Hematopoietic multipotent progenitor cell treated with erythropoietin and hydrocortisone succinate and interleukin-3 and kit ligand, for 15 days (in vitro differentiated cells): ENCODE measurements around the gene MTA1.
A peak's percentile ranks its signal among the peaks of the same experiment; 100 is the strongest.

Experiments
- DNase-seq: peaks from one replicate; pipeline ENCODE4 v3.0.0-alpha.2; 2015; ENCODE audit warnings: low spot score

The MTA1 gene

DNA sequence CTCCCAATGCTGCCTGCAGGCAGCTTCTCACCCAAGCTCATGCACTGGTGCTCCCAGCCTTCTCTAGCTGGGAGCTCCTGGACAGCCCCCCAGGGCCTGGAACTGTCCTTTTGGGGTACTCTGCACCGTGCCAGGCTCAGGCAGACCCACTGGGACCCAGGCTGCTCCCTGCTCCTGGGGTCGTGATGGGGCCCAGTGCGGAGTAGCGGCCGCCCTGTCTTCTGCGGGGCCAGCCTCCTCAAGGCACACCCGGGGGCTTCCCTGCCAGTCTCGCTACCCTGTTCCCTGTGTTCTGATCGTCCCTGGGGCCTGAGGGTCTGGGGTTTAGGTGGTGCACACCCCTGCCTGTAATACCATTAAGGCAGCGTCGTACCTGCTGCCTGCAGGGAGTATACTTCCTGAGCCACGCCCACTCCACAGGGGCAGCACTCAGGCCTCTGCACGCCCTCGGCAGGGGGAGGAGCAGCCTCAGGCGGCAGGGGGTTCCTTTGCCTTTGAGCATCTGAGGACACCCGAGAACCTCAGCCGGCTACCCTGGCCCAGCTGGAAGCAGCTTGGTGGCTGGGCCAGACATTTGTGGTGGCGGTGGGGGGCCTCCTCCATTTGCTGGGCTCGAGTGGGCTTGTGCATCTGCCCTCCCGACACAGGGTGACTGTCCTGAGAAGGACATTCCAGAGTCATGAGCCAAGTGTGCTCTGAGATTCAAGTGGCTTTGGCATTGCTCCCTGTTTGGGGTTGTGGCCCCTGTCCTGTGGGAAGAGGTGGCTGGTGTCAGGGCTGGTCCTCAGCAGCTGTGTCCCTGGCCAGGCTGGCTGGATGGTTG, 45.8 kb downstream of the MTA1 start:
- DNase-seq = no peak

DNA sequence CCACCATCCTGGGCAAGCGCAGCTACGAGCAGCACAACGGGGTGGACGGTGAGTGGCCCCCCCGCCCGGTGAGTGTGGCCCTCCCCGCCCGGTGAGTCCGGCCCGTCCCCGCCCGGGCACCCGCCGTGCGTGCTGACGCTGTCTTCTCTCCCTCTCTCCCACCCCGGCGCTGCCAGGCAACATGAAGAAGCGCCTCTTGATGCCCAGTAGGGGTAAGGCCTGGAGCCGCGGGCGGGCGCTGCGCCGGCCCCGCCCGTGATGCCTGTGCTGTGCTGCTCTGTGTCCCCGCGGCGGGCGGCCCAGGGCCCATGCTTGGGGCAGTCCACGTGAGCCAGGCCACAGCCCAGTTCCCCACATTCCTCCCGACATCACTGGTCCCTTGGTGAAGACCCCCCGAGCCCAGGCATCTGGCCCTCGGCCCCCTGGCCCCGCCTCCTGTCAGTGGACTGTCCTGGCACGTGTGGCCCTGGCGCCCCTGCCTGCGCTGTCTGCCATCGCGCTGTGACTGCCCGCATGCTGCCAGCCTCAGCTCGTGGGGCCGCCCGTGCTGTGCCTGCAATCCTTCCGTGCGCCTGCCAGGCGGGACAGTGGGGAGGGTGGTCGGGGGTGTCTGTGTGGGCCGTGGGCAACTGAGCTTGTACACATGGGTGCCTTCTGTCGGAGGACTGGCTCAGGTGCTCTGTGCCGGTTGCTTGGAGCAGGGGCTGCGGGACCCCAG, 47.1 kb downstream of the MTA1 start:
- no peak for DNase-seq

DNA sequence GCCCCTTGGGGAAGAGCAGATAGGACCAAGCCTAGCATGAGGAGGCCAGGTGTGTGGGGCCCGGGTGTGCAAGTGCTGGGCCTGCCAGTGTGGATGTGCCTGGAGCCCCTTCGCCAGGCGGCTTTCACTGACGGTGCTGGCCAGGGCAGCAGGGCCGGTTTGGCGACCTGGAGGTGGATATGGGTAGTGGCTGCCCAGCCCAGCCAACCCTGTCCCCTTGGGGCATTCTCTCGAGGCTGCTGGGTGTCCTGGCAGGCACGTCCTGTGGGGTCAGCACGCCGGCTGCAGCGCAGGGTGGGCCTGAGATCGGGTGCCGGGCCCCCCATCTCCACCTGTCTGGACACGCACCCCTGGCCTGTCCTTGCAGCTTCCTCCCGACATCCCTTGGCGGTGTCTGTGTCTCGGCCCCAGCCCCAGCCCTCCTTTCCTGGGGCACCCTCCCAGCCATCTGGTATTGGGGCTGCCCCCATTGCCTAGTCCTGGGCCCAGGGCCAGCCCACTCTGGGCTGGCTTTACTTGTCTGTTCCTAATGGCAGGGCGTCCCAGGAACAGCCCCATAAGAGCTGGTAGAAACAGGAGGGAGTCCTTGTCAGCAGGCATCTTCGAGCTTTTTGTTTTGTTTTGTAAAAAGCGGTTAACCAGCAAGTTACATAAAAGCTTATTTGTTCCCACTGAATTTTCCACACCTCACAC, 47.8 kb downstream of the MTA1 start:
- no peak for DNase-seq

DNA sequence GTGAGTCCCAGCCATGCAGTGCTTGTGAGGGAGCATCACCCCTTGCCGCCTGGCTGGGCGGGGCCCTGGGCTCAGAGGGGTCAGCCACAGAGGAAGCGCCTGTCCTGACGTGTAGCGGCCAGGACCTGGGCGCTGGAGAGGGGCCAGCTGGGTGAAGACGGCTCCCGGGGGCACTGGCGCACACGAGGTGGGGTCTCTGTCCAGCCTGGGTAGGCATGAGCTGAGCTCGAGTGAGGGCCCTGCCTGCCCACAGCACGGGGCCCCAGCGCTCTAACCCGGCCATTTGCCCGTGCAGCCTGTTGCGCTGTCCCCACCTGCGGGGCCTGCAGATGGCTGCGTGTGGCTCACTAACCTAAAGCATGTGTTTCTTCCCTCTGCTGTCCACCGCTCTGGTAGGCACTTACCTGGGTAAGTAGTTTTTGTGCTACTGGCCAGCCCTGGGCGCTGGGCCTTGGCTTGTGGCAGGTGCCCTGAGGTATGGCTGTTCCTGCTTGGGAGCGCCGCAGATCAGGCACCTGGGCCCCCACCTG, 48.4 kb downstream of the MTA1 start:
- no peak for DNase-seq

DNA sequence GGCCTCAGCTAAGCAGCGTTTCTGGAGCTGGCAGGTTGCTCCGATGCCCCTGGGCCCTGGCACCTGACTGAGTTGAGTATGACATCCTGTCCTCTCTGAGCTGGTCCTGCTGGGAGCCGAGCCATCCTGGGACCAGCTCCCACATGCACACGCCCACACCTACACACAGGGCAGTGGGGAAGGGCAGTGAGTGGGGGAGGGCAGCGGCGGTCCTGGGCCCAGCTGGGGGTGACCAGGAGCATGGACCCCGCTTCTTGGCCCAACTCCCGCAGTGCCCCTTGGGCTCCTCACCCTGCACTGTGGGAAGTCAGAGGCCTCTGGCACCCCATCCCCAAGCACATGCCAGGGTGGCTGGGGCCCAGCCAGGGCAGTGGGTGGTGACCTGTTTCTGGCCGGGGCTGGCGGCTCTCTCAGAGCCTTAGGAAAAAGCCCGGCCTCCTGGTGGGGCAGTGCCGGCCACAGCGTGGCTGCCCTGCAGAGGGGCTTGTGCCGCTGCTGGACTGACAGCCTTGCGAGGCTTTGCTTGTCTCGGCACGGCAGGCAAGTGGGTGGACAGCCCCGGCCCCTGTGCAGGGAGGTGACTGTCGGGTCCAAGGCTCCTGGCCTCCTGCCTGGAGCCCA, 49.1 kb downstream of the MTA1 start:
- no peak for DNase-seq

DNA sequence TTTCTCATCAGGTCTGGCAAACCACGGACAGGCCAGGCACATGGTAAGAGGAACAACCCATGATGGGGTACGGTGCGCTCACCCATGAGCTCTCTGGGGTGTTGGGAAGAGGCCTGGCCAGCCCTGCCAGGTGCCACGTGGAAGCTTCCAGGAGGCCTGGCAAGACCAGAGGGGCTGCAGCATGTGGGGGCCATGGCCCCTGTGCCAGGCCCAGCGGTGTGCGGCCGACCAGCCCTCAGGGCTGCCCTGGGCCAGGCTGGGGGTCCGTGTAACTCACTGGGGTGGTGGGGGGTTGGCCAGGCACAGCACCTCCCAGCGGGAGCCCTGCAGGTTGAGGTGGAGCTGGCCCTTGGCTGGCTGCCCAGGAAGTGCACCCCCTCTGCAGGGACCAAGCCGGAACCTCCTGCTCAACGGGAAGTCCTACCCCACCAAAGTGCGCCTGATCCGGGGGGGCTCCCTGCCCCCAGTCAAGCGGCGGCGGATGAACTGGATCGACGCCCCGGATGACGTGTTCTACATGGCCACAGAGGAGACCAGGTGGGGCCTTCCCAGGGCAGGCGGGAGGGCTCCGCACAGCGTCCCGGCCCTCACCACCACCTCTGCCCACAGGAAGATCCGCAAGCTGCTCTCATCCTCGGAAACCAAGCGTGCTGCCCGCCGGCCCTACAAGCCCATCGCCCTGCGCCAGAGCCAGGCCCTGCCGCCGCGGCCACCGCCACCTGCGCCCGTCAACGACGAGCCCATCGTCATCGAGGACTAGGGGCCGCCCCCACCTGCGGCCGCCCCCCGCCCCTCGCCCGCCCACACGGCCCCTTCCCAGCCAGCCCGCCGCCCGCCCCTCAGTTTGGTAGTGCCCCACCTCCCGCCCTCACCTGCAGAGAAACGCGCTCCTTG, 50.1 kb downstream of the MTA1 start:
- DNase-seq = no peak

DNA sequence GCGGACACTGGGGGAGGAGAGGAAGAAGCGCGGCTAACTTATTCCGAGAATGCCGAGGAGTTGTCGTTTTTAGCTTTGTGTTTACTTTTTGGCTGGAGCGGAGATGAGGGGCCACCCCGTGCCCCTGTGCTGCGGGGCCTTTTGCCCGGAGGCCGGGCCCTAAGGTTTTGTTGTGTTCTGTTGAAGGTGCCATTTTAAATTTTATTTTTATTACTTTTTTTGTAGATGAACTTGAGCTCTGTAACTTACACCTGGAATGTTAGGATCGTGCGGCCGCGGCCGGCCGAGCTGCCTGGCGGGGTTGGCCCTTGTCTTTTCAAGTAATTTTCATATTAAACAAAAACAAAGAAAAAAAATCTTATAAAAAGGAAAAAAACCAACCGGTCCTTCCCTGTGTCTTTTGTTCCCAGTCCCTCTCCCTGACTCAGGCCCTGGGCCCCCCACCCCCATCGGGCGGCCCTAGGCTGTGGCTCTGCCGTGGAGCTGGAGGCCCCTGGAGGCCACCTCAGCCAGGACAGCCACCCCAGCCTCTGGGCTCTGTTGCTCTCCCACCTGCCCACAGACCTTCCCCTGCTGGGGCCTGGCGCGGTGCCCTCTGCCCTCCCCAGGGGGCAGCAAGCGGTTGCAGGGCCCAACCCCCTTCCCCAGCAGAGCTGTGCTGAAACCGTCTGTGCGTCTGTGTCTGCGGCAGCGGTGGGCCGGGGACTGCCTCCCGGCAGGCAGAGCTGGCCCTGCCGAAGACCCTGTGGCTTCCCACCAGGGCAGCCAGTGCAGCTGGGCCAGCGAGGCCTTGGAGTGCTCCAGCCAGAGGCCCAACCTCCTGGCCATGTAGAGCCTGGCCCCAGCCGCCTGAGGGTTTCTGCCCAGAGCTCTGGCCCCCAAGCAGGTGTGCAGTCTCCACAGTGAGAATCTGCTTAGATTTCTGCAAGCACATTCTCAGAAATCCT, 51.0 kb downstream of the MTA1 start:
- no peak for DNase-seq

DNA sequence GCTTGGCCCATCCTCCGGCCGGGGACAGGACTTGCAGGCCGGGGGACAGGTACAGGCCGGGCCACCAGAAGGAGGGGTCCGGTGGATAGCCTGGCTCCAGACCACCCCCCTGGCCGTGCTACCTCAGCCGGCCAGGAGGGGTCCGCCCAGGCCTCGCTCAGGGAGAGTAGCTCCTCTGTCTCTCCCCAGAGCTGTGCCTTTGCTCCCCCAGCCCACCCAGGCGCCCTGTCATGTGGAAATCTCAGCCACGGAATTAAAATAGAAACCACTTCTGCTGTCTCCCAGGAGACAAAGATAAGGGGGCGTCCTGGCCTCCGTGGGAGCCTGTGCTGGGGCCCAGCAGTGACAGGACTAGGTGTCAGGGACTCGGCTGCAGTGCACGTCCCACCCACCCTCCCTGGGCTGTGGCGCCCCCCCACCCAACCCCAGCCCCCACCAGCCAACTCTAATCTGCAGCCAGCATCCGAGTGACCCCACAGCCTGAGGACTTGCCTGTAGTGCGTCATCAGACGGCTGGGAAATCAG, 51.7 kb downstream of the MTA1 start:
- DNase-seq = no peak

DNA sequence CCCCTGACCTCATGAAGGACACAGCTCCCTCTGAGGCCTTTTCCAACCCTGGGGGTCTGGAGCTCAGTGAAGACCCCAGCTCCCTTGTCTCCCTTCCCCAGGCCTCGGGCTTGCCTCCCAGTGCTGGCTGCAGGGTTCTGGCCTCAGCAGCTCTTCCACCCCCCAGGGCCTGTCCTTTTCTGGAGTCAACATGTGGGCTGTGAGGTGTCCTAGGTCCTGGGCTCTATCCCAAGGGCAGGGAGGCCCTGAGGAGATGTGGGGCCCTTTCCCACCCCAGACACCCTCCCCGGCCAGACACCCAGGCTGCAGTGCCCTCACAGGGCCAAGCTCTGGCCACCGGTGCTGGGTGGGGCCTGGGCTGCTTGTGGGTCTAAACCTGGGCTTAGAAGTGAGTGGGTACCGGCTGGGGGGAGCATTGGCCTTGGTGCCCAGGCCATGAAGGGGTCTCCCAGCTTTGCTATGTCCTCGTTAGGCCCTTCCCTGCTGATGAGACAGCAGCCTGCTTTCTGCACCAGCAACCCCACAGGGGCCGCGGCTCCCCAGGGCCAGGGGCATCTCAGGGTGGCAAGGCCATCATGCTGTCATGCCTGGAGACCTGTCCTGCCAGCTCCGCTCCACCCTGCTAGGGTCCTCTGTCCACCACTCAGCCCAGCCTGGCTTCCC, 52.3 kb downstream of the MTA1 start:
- no peak for DNase-seq

DNA sequence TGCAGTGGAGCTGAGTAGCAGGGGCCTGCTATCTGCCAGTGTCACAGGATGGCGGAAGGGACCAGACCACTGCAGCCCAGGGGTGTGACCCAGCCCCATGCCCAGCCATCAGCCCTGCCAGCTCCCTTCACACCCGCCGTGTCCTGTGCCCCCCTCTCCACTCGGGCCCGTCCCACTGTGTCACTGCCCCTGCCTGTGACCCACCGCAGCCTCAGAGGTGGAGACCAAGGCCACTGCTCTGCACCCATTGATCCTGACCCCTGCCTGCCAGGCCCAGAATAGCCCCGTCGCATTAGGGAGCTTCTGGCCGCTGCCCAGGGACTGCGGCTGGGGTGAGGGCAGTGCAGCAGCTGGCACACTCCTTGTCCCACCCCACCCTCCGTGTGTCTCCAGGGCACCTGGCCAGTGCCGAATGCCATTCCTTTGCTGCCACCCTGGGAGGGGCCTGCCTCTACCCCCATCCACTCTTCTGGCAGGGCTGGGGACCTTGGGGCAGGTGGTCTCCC, 52.9 kb downstream of the MTA1 start:
- DNase-seq = no peak

DNA sequence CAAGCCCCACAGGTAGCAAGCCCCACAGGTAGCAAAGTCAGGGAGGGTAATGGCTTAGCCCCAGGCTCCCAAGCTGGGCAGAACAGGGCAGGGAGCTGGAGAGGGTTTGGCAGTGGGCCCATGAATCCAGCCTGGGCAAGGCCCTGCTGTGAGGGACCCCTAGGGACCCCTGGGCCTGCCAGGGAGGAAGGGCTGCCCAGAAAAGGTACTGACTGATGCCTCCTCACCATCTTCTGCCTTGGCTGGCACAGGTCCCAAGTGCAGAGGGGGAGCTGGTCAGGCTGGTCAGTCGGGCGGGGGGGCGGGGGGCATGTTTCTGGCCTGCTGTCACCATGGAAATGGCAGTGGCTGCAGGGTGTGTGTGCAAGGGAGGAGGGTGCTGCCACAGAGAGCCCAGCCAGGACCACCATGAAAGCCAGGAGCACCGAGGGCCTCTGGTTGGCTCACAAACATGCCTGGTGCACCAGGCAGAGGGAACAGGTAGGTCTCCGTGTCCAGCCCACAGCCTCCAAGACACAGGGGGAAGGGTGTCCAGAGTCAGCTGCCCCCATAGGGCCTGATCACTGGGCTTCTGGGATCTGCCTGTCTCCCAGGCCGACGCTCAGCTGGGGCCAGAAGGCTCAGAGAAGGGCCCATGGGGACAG, 53.5 kb downstream of the MTA1 start:
- no peak for DNase-seq

DNA sequence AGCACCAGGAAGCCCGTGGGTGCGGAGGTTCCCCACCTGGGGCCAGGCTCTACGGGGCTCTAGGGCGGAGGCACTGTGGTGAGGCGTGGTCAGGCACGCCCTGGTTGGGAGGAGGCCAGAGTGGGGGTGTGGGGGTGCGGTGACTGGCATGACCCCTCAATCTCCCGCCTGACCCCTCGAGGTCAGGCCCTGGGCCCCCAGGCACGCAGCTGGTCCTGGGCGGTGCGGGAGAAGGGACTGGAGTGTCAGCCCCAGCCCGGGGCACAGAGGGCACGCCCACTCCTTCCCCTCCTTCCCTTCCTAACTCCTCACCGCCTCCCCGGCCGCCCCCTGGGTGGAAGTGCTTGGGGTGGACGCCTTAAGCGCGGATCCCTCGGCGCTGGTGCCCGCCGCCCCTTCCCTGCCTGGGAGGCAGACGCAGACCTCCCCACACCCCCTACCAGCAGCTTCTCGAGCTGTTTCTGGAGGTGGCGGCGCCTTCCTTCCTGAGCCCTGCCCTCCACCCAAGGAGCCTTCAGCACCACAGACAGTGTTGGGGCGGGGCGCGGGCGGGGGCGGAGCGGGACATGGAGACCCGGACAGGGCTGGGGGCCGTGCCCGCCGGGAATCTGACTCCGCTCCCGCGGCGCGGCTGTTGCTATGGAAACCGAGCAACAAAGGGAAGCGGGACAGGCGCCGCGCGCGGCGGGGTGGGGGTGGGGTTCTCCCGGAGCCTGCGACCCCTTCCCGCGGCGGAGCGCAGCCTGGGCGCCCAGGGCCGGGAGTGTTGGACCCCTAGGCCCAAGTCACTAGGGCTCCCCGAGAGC, 54.3 kb downstream of the MTA1 start:
- DNase-seq = peak; percentile 37

DNA sequence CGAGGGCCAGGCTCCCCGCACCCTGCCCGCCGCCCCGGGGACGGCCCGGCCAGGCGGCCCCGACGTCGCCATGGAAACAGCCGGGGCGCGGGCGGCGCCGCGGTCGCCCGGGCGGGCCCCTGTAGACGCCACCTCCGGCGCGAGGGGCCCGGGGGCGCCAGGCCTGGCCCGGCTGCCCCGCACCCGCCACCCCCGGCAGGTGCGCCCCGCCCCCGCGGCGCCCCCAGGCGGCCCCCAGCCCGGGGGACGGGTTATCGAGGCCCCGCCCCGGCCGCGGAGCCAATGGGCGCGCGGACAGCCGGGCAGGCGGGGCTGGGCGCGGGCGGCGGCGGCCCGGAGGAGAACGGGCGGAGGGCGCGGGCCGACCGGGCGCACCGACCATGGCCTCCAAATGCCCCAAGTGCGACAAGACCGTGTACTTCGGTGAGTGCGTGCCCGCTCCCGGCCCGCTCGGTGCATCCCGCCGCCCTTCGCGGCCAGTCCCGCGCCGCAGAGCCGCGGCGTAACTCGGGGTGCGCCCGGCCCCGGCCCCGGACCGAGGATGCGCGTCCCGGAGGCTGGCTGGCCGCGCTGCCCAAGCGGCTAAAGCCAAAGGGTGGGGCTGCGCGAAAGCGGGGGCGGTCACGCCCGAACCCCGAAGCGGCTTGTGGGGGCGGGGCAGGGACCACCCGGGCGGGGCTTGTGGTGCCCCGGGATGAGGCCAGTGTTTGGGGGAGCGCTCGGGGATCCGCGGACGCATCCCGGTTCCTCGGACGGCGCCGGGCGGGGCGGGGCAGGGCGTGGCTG, 55.0 kb downstream of the MTA1 start, which contains the start of gene CRIP2:
Gene CRIP2, plus strand, starts transcription at position 339 of the 786 bp plus-strand sequence. Its CDS starts 42 bp downstream, at position 381.
- no peak for DNase-seq

DNA sequence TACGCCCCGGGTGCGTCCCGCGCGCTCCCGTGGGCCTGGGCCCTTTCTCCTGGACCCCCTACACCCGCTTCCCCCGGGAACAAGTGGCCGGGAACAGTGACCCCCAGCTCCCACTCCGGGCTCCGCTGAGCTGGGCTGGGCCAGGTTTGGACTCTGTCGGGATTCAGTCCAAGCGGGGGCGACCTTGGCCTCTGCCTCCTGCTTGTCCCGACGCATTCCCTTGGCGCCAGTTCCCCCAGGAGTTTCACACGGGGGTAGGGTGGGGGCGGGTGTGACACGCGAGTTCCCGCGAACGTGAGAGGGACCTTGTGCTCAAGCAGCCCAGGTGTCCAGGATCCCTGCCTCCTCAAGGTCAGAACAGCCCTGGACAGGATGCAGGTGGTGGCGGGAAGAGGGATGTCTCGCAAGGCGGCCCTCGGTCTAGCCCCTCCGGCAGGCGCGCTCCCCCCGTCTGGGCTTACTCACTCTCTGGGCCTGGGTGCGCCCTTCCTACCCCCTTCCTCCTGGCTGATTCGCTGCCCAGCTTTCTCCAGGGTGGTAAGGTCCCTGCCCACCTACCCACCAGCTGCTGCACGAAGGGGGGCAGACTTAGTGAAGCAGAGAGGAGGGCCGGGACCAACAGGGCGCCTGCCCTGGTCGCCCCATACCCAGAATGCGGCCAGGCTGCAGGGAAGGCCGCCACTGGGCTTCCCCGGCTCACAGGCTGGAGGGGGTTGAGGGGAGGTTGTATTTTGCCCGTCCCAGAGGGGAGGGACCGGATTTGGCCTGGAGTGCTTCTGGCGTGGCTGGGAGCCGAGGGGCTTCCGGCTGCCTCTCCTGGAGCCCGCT, 55.9 kb downstream of the MTA1 start:
- no peak for DNase-seq

DNA sequence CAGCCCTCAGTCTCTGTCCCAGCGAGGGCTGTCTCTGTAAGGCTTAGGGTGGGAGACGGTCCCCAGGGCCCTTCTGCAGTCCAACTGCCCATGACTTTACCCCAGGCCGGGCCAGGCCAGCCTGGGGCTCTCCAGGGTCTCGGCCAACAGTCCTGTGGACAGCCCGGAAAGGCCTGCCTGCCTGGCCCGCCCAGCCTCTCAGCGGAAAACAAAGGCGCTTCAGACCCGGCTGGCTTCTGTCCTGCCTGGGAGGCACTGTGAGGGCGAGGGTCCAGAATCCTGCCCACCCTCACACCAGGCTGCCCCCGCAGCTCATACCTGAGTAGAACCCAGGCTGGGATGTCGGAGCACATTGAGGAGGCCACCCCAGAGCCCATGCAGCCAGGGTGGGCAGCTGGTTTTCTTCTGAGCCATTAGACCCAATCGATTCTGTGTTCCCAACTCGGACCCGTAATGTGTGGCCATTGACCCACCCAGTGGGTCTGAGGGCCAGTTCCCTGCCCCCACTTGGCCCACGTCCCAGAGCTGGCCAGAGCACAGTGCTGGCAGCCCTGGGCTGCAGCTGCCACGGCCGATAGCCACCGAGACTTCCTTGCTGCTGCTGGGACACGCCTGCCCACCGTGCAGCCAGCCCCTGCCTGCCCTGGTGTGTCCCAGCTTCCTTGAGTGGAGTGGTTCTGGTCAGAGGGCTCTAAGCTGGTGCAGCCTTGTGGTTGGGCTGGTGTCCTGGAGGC, 56.6 kb downstream of the MTA1 start:
- DNase-seq = no peak
